ENCODE data around the gene KCNMA1. TPM values are rescaled to one million over a fixed set of nuclear protein-coding genes. Genes with fewer than 3 reads are reported as not detected.

The KCNMA1 gene
- total RNA-seq, 1 experiment from 2014 or later: 0.49 TPM

- no peaks in the 10 kb centered on the region for H3K9me3 ChIP-seq (ENCODE audit: control insufficient read depth in 1 of 2, insufficient read depth in 1 of 2, low read depth in 1 of 2, low read length in 2 of 2)
- intact Hi-C loops (cut with micrococcal nuclease): no loop called here
- no peak overlapping the region for H3K4me2 ChIP-seq (ENCODE audit: low read length)
- H3K9me2 ChIP-seq (ENCODE audit: insufficient read depth): no peaks in the 10 kb centered on the region
- no peak for DNase-seq (ENCODE audit: low read depth, low spot score)
- no TSS peak for BruUV-seq (replicated peaks)
- no peak overlapping the region for H3K9ac ChIP-seq (ENCODE audit: low read length)
- H3K79me2 ChIP-seq (ENCODE audit: insufficient read depth, low read length): no peaks in the 10 kb centered on the region
- peaks cover 75% of the 10 kb centered on the region for H3K27me3 ChIP-seq (ENCODE audit: insufficient read depth, low read length)
- H3K4me1 ChIP-seq (ENCODE audit: control insufficient read depth in 1 of 2, insufficient read depth in 2 of 2, low read length in 2 of 2): no peaks in the 10 kb centered on the region
- CTCF ChIA-PET: no interaction called here
- POLR2A ChIA-PET: no interaction called here
- H2AFZ ChIP-seq (ENCODE audit: low read depth, low read length, poor library complexity, severe bottlenecking): no peak overlapping the region
- RAD21 ChIA-PET (ENCODE audit: low non-redundant PET in 1 of 2, low total read pairs in 2 of 2, uncharacterized antibody in 2 of 2, unreplicated experiment in 2 of 2): no interaction called here
- TF ChIP-seq POLR2A (IDR thresholded peaks at IDR 0.05; ENCODE audit: borderline replicate concordance, extremely low read depth, insufficient read depth, insufficient read length): no peak
- TF ChIP-seq SIN3A (IDR thresholded peaks at IDR 0.05; ENCODE audit: low read depth): no peak
- no peak overlapping the region for H3K27ac ChIP-seq (ENCODE audit: low read depth, low read length)
- H3K4me3 ChIP-seq (replicated peaks in 1 of 2; ENCODE audit: low read depth in 1 of 2, low read length in 2 of 2): no peak overlapping the region
- ATAC-seq: no peak
- no peaks in the 10 kb centered on the region for H4K20me1 ChIP-seq (ENCODE audit: insufficient read depth)
- H3K36me3 ChIP-seq (ENCODE audit: control insufficient read depth in 1 of 2, insufficient read depth in 2 of 2, low read length in 2 of 2): no peaks in the 10 kb centered on the region
Measured at GRCh38 chr10:77049146-77049545, 588.5 kb downstream of the KCNMA1 start.

GRCh38 chr10:77045085-77045484 is 592.5 kb downstream of the KCNMA1 start:
- Histone ChIP-seq H3K4me1 (ENCODE audit: control insufficient read depth in 1 of 2, insufficient read depth in 2 of 2, low read length in 2 of 2) (no peaks in the 10 kb centered on the region), H4K20me1 (ENCODE audit: insufficient read depth) (no peaks in the 10 kb centered on the region), H3K4me2 (ENCODE audit: low read length) (no peak overlapping the region), H3K27ac (ENCODE audit: low read depth, low read length) (no peak overlapping the region), H3K27me3 (ENCODE audit: insufficient read depth, low read length) (peaks cover 52% of the 10 kb centered on the region), H3K4me3 (replicated peaks in 1 of 2; ENCODE audit: low read depth in 1 of 2, low read length in 2 of 2) (no peak overlapping the region), H3K79me2 (ENCODE audit: insufficient read depth, low read length) (no peaks in the 10 kb centered on the region), H2AFZ (ENCODE audit: low read depth, low read length, poor library complexity, severe bottlenecking) (no peak overlapping the region), H3K9me2 (ENCODE audit: insufficient read depth) (no peaks in the 10 kb centered on the region), H3K9ac (ENCODE audit: low read length) (no peak overlapping the region), H3K36me3 (ENCODE audit: control insufficient read depth in 1 of 2, insufficient read depth in 2 of 2, low read length in 2 of 2) (no peaks in the 10 kb centered on the region), H3K9me3 (ENCODE audit: control insufficient read depth in 1 of 2, insufficient read depth in 1 of 2, low read depth in 1 of 2, low read length in 2 of 2) (no peaks in the 10 kb centered on the region)
- POLR2A ChIA-PET: no interaction called here
- ATAC-seq (no peak), DNase-seq (ENCODE audit: low read depth, low spot score) (no peak)
- BruUV-seq (replicated peaks): no TSS peak
- TF ChIP-seq CTCF (IDR thresholded peaks at IDR 0.05 in 2 of 3, conservative IDR thresholded peaks at IDR 0.05 in 1 of 3; ENCODE audit: borderline replicate concordance in 1 of 3, insufficient read depth in 1 of 3, low read depth in 2 of 3, low read length in 2 of 3): no peak
- no peak for TF ChIP-seq EZH2phosphoT487 (IDR thresholded peaks at IDR 0.05; ENCODE audit: borderline replicate concordance)
- no peak for TF ChIP-seq MAX (IDR thresholded peaks at IDR 0.05)
- TF ChIP-seq ZNF274 (IDR thresholded peaks at IDR 0.05; ENCODE audit: low read depth, low read length): no peak
- TF ChIP-seq POLR2AphosphoS5 (IDR thresholded peaks at IDR 0.05; ENCODE audit: low read depth, low read length): no peak
- no peak for TF ChIP-seq ATF3 (IDR thresholded peaks at IDR 0.05)
- RAD21 ChIA-PET (ENCODE audit: low non-redundant PET in 1 of 2, low total read pairs in 2 of 2, uncharacterized antibody in 2 of 2, unreplicated experiment in 2 of 2): no interaction called here
- intact Hi-C loops (cut with micrococcal nuclease): no loop called here
- CTCF ChIA-PET: no interaction called here

All from HCT116 (cell line).